Measurements from ENCODE around the gene ISG20.

The ISG20 gene

DNA sequence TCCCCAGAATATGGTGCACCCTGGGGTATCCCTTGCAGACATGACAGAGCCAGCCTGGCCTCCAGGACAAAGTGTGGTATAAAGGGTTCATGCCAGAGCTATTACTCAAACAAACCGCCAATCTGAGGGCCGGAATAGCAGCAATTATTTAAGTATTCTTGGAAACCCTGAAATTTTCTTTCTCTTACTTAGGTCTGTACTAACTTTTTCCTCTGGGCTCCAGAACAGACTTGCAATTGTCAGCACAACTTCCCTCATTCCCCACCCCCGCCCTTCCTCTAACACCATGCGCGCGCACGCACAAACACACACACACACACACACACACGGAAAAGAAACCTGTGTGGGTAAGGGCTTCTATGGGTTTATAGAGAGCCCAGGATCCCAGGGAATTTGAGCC lies 56.3 kb downstream of the ISG20 start:
- DNase-seq, result no peak

DNA sequence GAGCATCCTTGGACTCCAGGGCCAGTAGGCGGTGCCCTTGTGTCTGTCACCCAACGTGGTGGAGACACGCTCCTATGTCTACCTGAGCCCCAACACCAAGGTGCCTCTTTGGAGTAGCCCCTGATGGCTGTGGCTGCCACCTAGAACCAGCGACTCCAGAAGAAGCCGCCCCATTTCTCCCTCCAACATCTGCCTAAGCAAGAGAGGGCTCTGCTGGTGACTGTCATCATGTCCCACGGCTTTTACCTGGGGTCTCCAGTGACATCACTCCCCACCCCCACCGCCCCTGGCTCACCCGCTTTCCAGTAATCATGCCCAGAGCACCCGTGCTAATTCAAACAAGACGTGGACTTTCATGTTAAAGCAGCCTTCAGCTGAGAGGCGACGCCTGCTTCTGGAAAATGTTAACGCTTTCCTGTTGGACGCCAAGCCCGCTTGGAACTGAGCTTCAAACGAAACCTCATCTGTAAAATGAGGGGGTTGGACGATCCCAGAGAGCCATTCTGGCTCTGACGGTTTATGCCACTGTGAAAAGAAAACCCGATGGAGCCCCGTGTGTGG lies 57.0 kb downstream of the ISG20 start:
- DNase-seq, result no peak

DNA sequence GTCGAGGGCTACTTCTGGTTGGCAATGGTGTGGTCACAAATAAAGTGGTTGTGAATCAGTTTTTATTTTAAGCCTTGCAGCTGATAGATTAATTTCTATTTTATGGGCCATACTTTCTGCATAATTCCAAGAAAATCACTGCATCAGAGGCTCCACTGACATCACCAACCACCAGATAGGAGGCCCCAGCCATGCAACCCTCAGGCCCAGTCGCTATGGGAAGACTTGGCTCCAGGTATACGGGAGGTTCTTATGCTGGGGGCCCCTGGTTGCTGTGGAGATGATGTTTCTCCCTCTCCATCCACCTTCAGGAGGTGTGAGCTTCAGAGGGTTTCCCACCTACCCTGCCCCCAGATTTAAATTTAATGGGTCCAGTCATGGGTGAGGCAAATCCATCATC lies 57.4 kb downstream of the ISG20 start:
- no peak for DNase-seq

DNA sequence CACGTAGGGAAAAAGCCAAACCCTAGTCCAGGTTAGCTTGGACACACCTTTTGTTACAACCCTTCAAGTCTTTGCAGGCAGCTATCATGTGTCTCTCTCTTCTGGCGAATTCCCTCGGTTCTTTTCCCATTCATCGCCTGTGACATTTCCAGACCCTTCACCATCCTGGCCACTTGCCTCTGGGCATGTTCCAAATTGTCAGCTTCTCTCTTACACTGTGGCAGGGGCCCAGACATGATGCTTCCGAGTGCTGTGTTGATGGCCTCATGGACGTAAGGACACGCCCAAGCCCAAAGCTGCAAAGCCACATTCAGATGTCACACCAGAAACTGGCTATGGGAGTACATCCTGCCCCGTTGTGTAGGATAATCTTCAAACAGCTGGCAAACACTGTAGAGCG lies 58.5 kb downstream of the ISG20 start:
- no peak for DNase-seq

DNA sequence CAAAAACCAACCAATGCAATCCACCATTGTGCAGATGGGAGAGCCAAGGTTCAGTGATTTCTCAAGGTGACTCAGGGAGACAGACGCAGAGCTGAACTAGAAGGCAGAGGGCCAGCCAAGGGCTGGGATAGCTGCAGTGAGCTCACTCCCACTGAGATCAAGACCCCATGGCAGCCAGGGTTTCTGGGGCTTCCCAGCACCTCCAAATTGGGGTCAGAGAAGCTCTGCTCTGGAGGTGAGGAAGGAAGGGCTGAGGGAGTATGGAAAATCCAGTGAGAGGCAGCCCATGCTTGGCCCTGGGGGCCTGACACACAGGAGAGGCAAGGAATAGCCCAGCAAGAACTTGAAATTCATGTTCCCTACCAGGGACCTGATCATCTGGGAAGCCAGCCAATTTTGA lies 61.0 kb downstream of the ISG20 start:
- no peak for DNase-seq

DNA sequence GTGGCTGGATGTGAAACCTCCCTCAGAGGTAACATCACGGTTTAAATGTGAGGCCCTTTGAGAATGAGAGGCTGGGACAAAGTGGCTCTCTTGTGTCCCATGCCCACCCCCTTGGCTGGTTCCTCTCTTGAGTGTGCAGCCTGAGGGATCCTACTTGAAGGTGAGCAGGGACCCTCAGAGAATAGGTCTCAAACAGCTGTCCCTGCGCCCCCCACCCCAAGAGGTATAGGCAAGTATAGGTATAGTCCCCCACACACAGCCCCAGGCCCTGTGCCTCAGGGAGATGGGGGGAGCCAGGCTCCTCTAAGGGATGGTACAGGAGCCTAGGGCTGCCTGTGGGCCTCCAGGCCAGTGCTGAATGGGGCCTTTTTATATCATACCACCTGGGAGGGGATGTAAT lies 61.9 kb downstream of the ISG20 start:
- DNase-seq, result no peak

DNA sequence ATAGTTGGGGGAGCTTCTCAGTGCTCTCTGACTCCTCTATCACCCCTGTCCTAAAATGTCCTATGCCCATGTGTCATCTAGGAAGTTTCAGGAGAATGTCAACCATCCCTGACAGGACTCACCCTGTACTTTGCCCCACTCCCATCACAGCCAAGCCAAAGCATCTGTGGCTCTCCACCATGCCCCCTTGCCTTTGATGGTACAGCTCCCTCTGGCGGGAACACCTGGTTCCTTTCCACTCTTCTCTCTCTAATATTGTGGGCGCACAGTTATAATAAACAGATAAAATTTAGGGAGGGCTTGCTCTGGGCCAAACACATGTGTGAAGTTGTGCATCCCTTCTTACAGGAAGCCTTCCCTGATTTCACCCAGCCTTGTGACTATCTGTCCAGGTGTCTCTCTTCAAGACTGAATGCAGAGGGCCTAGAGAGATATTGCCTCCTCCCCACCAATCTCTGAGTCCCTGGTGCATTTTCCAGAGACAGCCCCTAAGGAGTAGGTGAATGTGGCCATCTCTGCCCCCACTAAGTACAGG lies 62.8 kb downstream of the ISG20 start:
- peak in 1 of 2 donors; percentile 29 for DNase-seq

DNA sequence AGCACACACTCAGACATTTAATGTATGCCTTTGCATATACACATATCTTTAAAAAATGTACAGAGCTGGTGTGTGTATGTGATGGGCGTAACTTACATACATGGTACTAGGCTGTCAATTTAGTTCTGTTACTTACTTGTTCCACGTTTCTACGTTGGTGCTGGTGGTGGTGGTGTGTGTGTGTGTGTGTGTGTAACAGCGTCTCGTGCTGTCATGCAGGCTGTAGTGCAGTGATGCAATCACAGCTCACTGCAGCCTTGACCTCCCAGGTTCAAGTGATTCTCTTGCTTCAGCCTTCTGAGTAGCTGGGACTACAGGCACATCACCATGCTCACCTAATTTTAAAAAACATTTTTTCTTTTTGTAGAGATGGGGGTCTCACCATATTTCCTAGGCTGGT lies 64.2 kb downstream of the ISG20 start:
- DNase-seq, result no peak

DNA sequence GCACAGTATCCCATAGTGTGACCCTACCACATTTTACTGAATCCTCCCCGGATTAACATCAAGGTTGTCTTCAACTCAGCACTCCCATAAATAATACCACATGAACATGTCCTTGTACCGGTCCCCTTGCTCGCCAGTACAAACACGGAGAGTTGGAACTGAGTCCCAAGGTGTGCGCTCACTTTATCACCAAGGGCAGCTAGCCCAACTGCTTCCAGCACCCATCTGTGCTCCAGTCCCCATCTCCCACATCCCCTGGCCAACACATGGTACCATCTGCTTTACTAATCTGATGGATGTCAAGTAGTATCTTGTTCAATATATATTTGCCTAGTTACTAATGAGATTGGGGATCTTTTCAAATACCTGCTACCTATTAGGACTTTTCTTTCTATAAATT lies 64.7 kb downstream of the ISG20 start:
- no peak for DNase-seq

DNA sequence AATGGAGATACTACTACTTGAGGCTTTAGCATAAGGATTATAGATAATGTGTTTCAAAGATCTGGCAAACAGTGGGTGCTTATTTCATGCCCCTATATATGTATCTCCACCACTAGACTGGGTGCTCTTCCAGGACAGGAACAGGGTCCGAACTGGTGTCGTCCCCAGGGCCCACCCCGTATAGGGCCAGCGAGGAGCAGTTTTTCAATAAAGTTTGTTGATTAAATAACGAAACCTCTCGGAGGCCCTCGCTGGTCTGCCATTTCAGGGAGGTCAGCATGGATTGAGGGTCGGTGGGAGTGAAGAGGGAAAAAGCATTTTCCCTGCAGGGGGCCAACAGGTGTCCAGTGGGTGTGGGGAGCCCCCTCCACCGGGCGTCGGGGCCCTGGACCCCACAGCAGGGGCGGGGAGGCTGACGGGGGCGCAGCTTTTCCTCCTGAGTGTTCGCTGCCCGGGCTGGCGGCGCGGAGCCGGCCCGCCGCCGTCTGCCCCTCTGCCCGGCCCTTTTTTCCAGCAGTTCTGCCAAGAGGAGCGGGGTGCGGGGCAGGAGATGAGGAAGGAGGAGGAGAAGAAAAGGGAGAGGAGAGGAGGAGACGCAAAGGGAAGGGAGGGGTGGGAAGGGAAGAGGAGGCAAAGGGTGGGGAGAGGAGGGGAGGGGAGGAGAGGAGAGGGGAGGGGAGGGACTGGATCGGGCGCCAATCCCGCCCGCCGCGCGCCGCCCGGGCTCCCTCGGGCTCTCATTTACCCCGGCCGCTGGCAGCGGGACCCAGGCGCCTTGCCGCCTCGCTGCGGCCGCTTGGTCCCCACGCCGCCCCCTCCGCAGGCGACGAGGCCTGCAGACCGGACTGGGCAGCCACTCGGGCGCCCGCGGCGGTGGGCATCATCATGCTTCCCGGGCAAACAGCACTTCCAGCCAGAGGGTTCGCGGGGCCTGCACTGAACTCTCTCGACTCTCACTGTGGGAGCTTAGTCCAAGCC lies 66.3 kb downstream of the ISG20 start:
- no peak for DNase-seq

DNA sequence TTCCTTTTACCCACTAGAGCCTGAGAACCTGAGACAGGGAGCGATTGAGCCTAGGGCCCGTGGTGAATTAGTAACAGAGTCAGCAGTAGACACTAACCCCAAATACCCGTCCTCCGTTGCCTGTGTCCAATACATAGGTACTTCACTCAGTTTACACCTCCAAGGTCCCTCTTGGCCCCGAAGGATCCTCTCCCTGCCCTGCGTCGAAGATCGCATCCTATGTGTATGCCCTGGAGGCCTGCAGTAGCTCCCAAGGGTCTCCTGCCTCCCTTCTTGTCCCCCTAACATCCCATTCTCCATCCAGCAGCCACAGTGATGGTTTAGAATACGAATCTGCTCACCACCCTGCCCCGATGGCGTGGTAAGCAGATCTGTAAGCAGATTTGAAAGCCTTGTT lies 67.0 kb downstream of the ISG20 start:
- no peak for DNase-seq
